IPS-15b (cell line): ENCODE measurements around the gene REELD1.

Experiments used
- H3K27me3 ChIP-seq: one replicate; pipeline ENCODE4 v1.6.1; 2013; ENCODE audit warnings: low read length; ENCODE audit not compliant: control insufficient read depth, insufficient read depth
- H3K36me3 ChIP-seq: one replicate; pipeline ENCODE4 v1.6.1; 2013; ENCODE audit warnings: low read length; ENCODE audit not compliant: control insufficient read depth, insufficient read depth
- H3K4me1 ChIP-seq: one replicate; pipeline ENCODE4 v1.6.1; 2013; ENCODE audit warnings: mild to moderate bottlenecking, low read length; ENCODE audit not compliant: control insufficient read depth, insufficient read depth
- H3K4me3 ChIP-seq: one replicate; pipeline ENCODE4 v1.5.1; 2013; ENCODE audit warnings: low read depth, low read length
- H3K9ac ChIP-seq: one replicate; pipeline ENCODE4 v1.6.1; 2013; ENCODE audit warnings: low read depth, mild to moderate bottlenecking, low read length
- H3K9me3 ChIP-seq: one replicate; pipeline ENCODE4 v1.6.1; 2013; ENCODE audit warnings: mild to moderate bottlenecking, low read length; ENCODE audit not compliant: control insufficient read depth, insufficient read depth

Gene REELD1

DNA sequence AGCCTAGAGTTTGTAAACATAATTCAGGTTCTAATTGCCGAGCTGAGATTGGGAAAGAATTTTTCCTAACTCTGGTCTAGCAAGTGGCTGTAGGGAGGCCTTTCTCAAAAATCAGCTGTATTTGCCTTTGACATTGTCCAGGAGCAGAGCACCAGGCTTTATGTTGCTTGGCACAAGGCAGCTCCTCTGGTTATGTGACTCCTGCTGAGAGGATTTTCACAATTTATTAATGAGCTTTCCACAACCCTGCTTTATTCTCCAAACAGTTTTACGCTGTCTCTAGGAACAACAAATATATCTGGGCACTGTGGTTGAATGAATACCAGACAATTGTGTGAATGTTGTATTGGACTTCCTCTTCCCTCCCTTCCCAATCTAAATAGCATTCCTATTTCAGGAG lies 23.9 kb upstream of the REELD1 start:
- Histone ChIP-seq H3K4me3 (no peak overlapping the region), H3K9ac (no peak overlapping the region), H3K36me3 (no peaks in the 10 kb centered on the region), H3K9me3 (no peaks in the 10 kb centered on the region), H3K4me1 (no peaks in the 10 kb centered on the region), H3K27me3 (no peaks in the 10 kb centered on the region)

DNA sequence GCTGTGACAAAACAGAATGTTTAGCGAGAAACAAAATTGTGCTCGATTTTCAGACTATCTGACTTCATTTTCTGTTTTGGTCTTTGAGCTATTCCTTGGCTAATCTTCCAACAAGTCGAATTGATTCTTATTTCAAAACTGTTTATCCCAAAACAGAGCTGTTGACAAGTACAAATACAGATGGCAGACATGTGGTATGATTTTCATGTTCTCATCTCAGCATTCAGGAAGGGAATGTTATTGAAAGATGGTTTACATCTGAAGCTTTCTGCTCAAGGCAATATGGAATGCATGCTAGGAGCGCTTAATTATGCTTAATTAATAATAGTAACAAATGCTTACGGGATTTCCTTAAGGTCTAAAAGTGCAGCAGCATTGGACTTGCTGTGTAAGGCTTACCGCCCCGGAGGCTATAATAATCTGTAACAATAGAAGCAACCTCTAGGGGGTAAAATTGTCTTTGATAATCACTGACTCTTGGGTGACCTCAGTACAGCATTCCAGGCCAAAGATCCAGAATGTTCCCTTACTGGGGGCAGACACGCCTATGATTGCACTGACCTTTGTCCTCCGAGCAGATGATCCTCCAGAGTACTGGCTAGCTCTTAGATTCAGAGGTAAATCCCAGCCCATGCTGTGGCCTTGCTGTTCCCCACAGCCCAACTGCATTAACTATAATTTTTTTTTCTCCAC lies 22.4 kb upstream of the REELD1 start:
- H3K4me3 ChIP-seq: no peak overlapping the region
- H3K9me3 ChIP-seq: no peaks in the 10 kb centered on the region
- H3K36me3 ChIP-seq: no peaks in the 10 kb centered on the region
- H3K9ac ChIP-seq: no peak overlapping the region
- H3K27me3 ChIP-seq: no peaks in the 10 kb centered on the region
- no peaks in the 10 kb centered on the region for H3K4me1 ChIP-seq

DNA sequence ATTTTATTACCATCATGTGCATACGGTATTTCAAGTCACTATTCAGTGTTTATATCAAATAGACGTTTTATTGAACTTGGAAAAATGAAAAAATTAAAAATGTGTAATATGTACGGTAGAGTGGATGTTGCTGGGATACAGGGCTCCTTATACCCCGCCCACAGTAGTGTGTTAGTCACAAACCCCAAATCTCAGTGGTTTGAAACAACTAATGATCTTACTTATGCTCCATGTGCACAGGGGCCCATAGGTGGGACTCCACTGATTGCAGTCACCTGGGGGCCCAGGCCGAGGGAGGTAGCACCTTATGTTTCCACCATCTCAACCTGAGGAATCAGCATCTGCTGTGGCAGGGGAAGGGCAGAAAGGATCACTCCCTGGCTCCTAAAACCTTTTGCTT lies 20.7 kb upstream of the REELD1 start:
- H3K4me3 ChIP-seq: no peak overlapping the region
- no peaks in the 10 kb centered on the region for H3K9me3 ChIP-seq
- no peaks in the 10 kb centered on the region for H3K4me1 ChIP-seq
- no peak overlapping the region for H3K9ac ChIP-seq
- no peaks in the 10 kb centered on the region for H3K36me3 ChIP-seq
- H3K27me3 ChIP-seq: no peaks in the 10 kb centered on the region

DNA sequence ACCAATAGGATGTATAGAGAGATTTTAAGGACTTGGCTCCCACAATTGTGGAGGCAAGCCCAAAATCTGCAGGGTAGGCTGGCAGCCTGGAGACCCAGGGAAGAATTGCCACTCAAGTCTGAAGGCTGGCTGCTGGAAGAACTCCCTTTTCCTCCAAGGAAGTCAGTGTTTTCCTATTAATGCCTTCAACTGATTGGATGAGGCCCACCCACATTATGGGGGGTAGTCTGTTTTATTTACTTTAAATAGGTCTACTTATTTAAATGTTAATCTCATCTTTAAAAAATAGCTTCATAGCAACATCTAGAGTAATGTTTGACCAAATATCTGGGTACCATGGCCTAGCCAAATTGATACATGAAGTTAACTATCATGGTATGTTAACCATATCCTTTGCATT lies 20.1 kb upstream of the REELD1 start:
- H3K4me3 ChIP-seq: no peak overlapping the region
- H3K36me3 ChIP-seq: no peaks in the 10 kb centered on the region
- H3K4me1 ChIP-seq: no peaks in the 10 kb centered on the region
- no peak overlapping the region for H3K9ac ChIP-seq
- H3K9me3 ChIP-seq: no peaks in the 10 kb centered on the region
- no peaks in the 10 kb centered on the region for H3K27me3 ChIP-seq

DNA sequence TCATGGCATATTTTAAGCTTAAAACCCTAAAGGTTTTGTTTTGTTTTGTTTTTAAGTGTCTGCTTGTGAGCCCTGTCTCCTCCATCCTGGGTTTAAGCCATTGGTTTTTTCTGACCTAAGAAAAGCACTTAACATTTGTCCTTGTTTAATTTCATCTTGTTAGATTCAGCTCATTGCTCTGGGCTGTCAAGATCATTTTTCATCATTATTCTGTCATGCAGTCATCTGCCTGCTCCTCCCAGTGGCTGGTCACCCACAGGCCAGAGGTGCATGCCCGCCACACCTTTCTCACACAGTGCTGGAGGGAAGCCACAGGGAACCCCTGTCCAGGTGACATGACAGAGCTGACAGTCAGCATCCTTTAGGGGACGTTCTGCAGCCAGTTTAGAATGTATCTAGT lies 11.7 kb upstream of the REELD1 start:
- Histone ChIP-seq H3K36me3 (no peaks in the 10 kb centered on the region), H3K9ac (no peak overlapping the region), H3K4me1 (no peaks in the 10 kb centered on the region), H3K4me3 (no peak overlapping the region), H3K27me3 (no peaks in the 10 kb centered on the region), H3K9me3 (no peaks in the 10 kb centered on the region)

DNA sequence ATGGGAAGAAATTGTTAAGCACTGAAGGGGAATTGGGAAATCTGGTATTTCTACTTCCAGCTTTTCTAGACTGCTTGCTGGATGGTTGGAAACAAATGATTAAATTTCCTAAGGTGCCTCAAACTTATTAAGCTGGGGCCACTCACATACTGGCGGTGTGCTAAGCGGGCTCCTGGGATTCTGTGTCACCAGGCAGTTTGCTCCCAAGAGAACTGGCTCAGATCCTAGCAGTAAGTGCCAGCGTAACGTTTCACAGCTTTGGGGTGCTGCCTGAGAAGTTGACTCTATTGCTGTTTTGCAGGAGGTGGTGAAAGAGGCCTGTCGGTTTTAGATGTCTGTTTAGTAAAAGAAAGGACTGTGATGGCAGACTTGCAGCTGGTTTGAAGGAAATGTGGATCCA lies 6.9 kb upstream of the REELD1 start:
- H3K9ac ChIP-seq: no peak overlapping the region
- H3K9me3 ChIP-seq: no peaks in the 10 kb centered on the region
- H3K4me1 ChIP-seq: no peaks in the 10 kb centered on the region
- H3K36me3 ChIP-seq: no peaks in the 10 kb centered on the region
- no peaks in the 10 kb centered on the region for H3K27me3 ChIP-seq
- H3K4me3 ChIP-seq: no peak overlapping the region

DNA sequence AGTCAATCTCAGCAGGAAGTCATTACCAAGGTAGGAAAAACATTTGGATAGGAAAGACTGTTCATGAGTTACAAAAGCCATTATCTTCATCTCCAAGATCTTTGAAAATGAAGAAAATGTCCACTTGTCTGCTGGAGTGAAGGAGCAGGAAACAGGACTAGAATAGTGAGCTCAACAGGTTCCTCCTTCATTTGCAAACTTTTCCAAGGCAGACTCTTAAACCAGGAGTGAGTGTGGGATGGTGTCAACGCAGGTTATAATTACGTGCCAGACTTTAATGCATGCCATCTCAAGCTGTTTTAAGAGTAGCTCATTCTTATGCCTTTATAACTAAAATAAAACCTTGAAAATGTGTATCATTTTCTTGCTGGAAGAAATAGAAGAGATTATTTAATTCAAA lies 3.4 kb upstream of the REELD1 start:
- H3K27me3 ChIP-seq: no peaks in the 10 kb centered on the region
- no peaks in the 10 kb centered on the region for H3K36me3 ChIP-seq
- no peak overlapping the region for H3K4me3 ChIP-seq
- H3K4me1 ChIP-seq: no peaks in the 10 kb centered on the region
- H3K9me3 ChIP-seq: no peaks in the 10 kb centered on the region
- no peak overlapping the region for H3K9ac ChIP-seq

DNA sequence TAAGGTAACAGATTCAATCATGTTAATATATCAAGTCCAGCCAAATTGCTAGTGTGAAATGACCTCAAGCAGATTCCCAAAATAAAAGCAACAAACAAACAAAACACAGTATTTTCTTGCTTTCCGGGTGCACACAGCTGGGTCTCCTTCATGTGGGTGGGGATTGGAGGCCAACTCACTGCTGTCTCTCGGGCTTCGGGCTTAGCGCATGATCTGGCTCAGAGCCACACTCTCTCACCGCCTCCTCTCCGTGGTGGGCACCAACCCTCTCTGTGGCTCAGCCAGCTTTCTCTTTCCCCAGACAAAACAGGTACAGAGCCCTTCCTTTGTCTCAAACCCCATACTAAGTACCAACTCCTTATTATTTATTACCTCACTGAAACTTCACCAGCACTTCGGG lies 2.9 kb upstream of the REELD1 start:
- Histone ChIP-seq H3K9me3 (no peaks in the 10 kb centered on the region), H3K4me3 (no peak overlapping the region), H3K36me3 (no peaks in the 10 kb centered on the region), H3K4me1 (no peaks in the 10 kb centered on the region), H3K27me3 (no peaks in the 10 kb centered on the region), H3K9ac (no peak overlapping the region)

DNA sequence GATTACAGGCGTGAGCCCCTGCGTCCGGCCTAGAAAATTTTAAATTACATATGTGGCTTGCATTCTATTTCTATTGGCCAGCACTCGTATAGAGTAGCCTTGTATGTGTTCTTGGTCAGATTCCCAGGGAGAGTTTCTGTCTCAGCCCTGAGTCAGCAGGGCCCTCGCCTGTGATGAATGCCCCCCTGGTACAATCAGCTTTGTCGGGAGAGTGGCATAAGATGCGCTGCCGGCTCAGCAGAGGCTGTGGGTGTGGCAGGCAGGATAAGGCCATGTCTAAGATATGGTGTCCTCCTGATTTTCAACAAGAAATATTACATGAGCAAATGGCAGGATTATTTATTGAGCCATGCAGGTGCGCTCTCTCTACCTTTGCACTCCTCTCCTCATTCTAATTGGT lies 1.6 kb upstream of the REELD1 start:
- H3K4me1 ChIP-seq: no peaks in the 10 kb centered on the region
- no peak overlapping the region for H3K4me3 ChIP-seq
- H3K36me3 ChIP-seq: no peaks in the 10 kb centered on the region
- no peaks in the 10 kb centered on the region for H3K9me3 ChIP-seq
- H3K9ac ChIP-seq: no peak overlapping the region
- no peaks in the 10 kb centered on the region for H3K27me3 ChIP-seq

DNA sequence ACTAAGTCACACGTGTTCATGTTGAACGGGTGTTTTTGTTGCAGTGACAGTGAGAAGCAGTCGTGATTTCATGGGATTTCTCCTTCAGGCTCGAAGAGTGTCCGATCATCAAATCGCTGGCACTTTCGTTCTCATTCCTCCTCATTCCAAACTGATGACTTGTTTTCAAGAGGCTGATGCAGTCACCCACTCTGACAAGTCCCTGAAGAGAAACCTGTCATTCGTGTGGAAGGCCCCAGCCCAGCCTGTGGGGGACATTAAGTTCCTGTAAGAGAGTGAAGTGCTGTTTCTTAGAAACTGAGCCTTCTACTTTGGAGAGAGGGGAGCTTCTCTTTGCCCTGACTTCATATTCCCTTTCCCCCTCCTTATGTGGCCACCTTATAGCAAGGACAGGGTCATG lies 8.0 kb downstream of the REELD1 start:
- Histone ChIP-seq H3K27me3 (no peaks in the 10 kb centered on the region), H3K9me3 (no peaks in the 10 kb centered on the region), H3K4me3 (no peak overlapping the region), H3K4me1 (no peaks in the 10 kb centered on the region), H3K9ac (no peak overlapping the region), H3K36me3 (no peaks in the 10 kb centered on the region)

DNA sequence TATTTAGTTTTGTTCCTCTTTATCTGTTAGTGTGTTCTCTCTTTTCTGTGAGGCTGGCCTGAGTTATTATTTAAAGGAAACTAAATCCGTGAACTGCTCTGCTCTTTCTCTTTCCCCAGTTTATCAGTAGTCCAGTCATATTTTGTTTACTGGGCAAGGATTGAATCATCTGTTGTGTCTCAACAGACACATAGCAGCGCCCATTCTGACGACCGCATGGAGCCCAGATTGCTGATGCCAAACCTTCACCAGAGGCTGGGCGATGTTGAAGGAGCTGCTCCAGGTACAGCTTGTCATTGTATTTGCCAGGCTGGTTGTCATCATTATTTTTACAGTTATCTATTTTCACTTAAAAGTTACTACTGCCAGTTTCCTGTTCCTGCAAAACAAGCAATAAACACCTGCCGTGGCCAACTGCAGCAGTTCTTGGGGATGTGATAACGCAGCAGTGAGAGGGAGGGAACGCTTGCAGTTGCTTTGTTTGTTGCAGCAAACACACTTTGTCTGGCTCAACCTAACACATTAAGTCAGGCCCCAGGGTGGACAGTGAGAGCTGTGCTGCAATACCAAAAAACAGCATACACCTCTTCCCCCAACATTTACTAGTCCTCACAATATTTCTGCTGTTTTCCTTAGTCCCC lies 10.1 kb downstream of the REELD1 start:
- Histone ChIP-seq H3K4me1 (no peaks in the 10 kb centered on the region), H3K27me3 (no peaks in the 10 kb centered on the region), H3K36me3 (no peaks in the 10 kb centered on the region), H3K9me3 (no peaks in the 10 kb centered on the region), H3K4me3 (no peak overlapping the region), H3K9ac (no peak overlapping the region)

DNA sequence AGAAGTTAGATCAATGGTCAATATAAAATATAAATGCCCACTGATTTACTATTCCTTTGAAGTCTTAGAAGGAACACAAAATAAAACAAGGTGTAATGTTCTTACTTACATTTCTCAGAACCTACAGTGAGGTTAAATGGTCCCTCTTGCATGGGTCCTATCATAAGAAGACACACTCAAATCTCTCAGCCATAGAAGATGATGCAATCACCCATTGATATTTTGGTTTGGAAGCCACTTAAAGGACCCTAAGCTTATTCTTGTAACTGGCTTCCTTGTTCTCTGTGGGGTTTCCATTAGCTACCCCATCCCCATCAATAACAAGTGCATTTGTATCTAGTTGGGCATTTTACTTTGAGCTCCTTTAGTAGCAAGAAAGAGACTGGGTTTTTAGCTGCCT lies 15.1 kb downstream of the REELD1 start:
- Histone ChIP-seq H3K4me1 (no peaks in the 10 kb centered on the region), H3K27me3 (no peaks in the 10 kb centered on the region), H3K4me3 (no peak overlapping the region), H3K36me3 (no peaks in the 10 kb centered on the region), H3K9me3 (no peaks in the 10 kb centered on the region), H3K9ac (no peak overlapping the region)
